Retinal pigment epithelial cell (primary cell): ENCODE measurements around the gene DCAF8.

Source experiments
- DNase-seq: peaks from one replicate; pipeline ENCODE4 v3.0.0-alpha.2; 2010; ENCODE audit warnings: low read depth
- H3K4me3 ChIP-seq: 2 replicates; pipeline ENCODE4 v1.5.1; 2011; ENCODE audit warnings: mild to moderate bottlenecking, low read length, control low read depth, moderate library complexity
- CTCF ChIP-seq: conservative IDR thresholded peaks from 2 replicates; pipeline ENCODE4 v1.5.1; 2011; ENCODE audit warnings: low read depth, low read length, control low read depth, inconsistent platforms

DCAF8 gene

GRCh38 chr1:160237558-160237957, 24.8 kb downstream of the DCAF8 start:
- H3K4me3 ChIP-seq = no peak overlapping the region
- no peak for TF ChIP-seq CTCF
- no peak for DNase-seq

DNA sequence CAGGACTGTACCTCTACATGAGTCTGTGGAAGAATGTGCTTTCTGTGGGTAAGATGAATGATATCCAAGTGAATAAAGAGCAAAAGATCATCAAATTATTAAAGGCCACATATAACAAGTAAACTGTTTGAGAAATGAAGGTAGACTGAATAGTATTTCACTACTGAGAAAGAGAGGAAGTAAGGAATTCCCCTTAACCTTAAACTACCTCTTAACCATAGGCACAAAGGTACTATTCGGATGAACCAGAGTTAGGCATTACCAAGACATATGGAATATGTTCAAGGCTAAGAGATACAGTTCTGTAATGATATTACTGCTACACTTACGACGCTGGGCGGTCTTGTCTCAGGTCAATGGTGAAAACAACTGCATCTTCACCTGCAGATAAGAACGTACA, 25.5 kb downstream of the DCAF8 start:
- no peak for DNase-seq
- TF ChIP-seq CTCF = no peak
- H3K4me3 ChIP-seq = no peak overlapping the region

- no peak for DNase-seq
- TF ChIP-seq CTCF = no peak
- no peak overlapping the region for H3K4me3 ChIP-seq
These were observed 29.4 kb downstream of the DCAF8 start for GRCh38 chr1:160232911-160233310.

DNA sequence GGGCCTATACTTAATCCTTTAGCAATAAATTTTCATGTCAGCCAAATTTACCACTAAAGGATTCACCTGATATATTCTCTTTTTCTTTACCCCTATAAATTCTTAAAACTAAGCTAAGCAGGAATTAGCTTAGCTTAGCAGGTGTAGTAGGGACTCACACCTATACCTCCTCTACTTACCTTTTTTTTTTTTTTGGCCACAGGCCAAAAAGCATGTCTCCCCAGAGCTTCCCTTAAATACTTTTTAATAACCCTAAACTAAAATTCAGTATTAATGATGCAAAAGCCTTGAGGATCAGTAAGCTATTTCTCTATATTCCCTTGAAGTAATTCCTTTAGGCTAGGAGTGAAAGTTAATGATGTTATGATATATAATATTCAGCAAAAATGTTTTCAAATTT, 33.9 kb downstream of the DCAF8 start:
- DNase-seq = no peak
- H3K4me3 ChIP-seq = no peak overlapping the region
- no peak for TF ChIP-seq CTCF

GRCh38 chr1:160227561-160227960, 34.8 kb downstream of the DCAF8 start:
- no peak overlapping the region for H3K4me3 ChIP-seq
- DNase-seq = no peak
- no peak for TF ChIP-seq CTCF

- no peak for DNase-seq
- H3K4me3 ChIP-seq = no peak overlapping the region
- TF ChIP-seq CTCF = no peak
These were observed 35.3 kb downstream of the DCAF8 start for GRCh38 chr1:160227034-160227433.

DNA sequence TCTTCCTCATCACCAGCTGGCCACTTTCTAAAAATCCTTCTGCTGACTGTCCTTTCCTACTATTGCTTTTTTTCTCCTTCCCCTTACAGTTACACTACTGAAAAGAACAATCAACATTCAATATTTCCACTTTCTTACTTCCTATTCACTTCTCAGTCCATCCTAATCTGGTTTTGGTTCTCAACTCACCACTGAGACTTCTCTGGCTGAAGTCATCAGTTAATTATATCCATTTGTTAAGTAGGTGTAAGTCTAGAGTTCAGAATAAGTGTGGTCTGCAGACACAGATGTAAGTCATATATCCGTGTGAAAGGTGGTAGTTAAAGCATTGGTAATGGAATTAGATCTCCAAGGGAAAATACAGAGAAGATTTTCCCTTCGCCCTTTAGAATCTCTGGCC, 35.7 kb downstream of the DCAF8 start:
- H3K4me3 ChIP-seq = no peak overlapping the region
- DNase-seq = no peak
- no peak for TF ChIP-seq CTCF
